G401 (cell line): ENCODE measurements around the gene PLSCR1. TPM values are rescaled to one million over a fixed set of nuclear protein-coding genes. Genes with fewer than 3 reads are reported as not detected.

Experiments
- total RNA-seq: library from RNA; depleted of rRNA; stranded (reverse); fragments of >200 nt; shearing (Covaris generic); gene quantifications from 2 replicates; pipeline ENCODE4 v1.2.3, GENCODE V29; 2014; rRNA removed

Gene PLSCR1
- total RNA-seq, 1 experiment from 2014 or later = not detected

Other genes starting within 250 kb of the PLSCR1 start
- not detected in 2 replicates for gene PLSCR2, start 75.0 kb downstream of the PLSCR1 start, total RNA-seq
- not detected in 2 replicates for gene PLSCR5, start 60.7 kb upstream of the PLSCR1 start, total RNA-seq